HEK293T (cell line): Measurements from ENCODE around the gene CADPS2.
A peak's percentile ranks its signal among the peaks of the same experiment; 100 is the strongest.

Source experiments
- CTCF ChIA-PET: fragments of 350-600 bp; formaldehyde crosslinking; extraction: SDS; loops from one replicate; lab custom pipeline; 2021; ENCODE audit warnings: antibody characterized with exemption, inconsistent platforms; lab: Yijun Ruan, JAX
- POLR2A ChIA-PET: fragments of 350-600 bp; formaldehyde crosslinking; extraction: SDS; loops from one replicate; lab custom pipeline; 2020; ENCODE audit warnings: antibody characterized with exemption, inconsistent platforms; lab: Yijun Ruan, JAX
- DNase-seq: peaks from one replicate; pipeline ENCODE4 v3.0.0; 2012; ENCODE audit warnings: mixed read lengths; ENCODE audit errors: extremely low spot score
- ARNT ChIP-seq: fragments of 450-650 bp; IDR thresholded peaks from 2 replicates; pipeline ENCODE4 v1.6.1; 2017; ENCODE audit warnings: mild to moderate bottlenecking
- BHLHE40 ChIP-seq: fragments of 450-650 bp; IDR thresholded peaks from 2 replicates; pipeline ENCODE4 v1.6.1; 2016; ENCODE audit warnings: mild to moderate bottlenecking, moderate library complexity, borderline replicate concordance
- CTBP1 ChIP-seq: fragments of 450-650 bp; IDR thresholded peaks from 2 replicates; pipeline ENCODE4 v1.6.1; 2016; ENCODE audit warnings: borderline replicate concordance
- ELF4 ChIP-seq: fragments of 450-650 bp; IDR thresholded peaks from 2 replicates; pipeline ENCODE4 v1.6.1; 2017; ENCODE audit warnings: antibody characterized with exemption
- FOXA1 ChIP-seq: fragments of 450-650 bp; IDR thresholded peaks from 2 replicates; pipeline ENCODE4 v1.6.1; 2016; ENCODE audit warnings: mild to moderate bottlenecking
- FOXK2 ChIP-seq: fragments of 450-650 bp; IDR thresholded peaks from 2 replicates; pipeline ENCODE4 v1.6.1; 2016; ENCODE audit warnings: mild to moderate bottlenecking
- FOXM1 ChIP-seq: fragments of 450-650 bp; IDR thresholded peaks from 2 replicates; pipeline ENCODE4 v1.6.1; 2017; ENCODE audit warnings: mild to moderate bottlenecking, borderline replicate concordance
- HDGF ChIP-seq: fragments of 450-650 bp; IDR thresholded peaks from 2 replicates; pipeline ENCODE4 v1.6.1; 2017; ENCODE audit warnings: antibody characterized with exemption, borderline replicate concordance
- L3MBTL2 ChIP-seq: fragments of 450-650 bp; conservative IDR thresholded peaks from 2 replicates; pipeline ENCODE4 v1.6.1; 2016; ENCODE audit warnings: mild to moderate bottlenecking
- LEF1 ChIP-seq: fragments of 450-650 bp; IDR thresholded peaks from 2 replicates; pipeline ENCODE4 v1.6.1; 2017; ENCODE audit warnings: mild to moderate bottlenecking, borderline replicate concordance
- NFRKB ChIP-seq: fragments of 450-650 bp; IDR thresholded peaks from 2 replicates; pipeline ENCODE4 v1.6.1; 2016; ENCODE audit warnings: mild to moderate bottlenecking, moderate library complexity
- SP1 ChIP-seq: fragments of 450-650 bp; IDR thresholded peaks from 2 replicates; pipeline ENCODE4 v1.6.1; 2017
- SUZ12 ChIP-seq: fragments of 450-650 bp; IDR thresholded peaks from 2 replicates; pipeline ENCODE4 v1.6.1; 2016; ENCODE audit warnings: mild to moderate bottlenecking
- TARDBP ChIP-seq: fragments of 450-650 bp; IDR thresholded peaks from 2 replicates; pipeline ENCODE4 v1.6.1; 2016
- ZNF384 ChIP-seq: fragments of 450-650 bp; IDR thresholded peaks from 2 replicates; pipeline ENCODE4 v1.6.1; 2016
- TF ChIP-seq, protein P1 (sequence below): fragments of 450-650 bp; IDR thresholded peaks from 2 replicates; pipeline ENCODE4 v1.6.1; 2016

The CADPS2 gene

DNA sequence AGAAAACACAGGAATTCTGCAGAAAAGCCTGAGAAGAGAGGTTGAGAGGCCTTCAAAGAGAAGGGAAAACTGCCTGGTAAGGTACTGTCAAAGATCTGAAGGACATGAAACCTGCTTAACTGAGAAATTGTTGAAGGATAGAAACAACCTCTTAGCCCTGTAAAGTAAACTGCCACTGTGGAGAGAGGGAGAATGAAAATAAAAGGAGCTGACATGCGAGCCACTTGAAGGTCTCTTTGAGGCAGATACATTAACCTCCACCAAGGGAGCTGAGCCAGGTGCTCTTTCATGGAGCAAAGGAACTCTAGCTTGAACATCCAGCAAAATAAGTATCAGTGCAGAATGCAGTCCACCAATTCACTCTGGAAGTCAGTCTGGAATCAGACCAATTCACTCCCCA is 472.9 kb downstream of the CADPS2 start:
- ChIA-PET CTCF (no interaction called here), POLR2A (no interaction called here)
- no peak for DNase-seq
- TF ChIP-seq BHLHE40 (no peak), SP1 (no peak), CTBP1 (no peak), SUZ12 (no peak), HDGF (no peak), FOXM1 (no peak), LEF1 (no peak), L3MBTL2 (no peak), ARNT (no peak), FOXA1 (no peak), ZNF384 (no peak)

DNA sequence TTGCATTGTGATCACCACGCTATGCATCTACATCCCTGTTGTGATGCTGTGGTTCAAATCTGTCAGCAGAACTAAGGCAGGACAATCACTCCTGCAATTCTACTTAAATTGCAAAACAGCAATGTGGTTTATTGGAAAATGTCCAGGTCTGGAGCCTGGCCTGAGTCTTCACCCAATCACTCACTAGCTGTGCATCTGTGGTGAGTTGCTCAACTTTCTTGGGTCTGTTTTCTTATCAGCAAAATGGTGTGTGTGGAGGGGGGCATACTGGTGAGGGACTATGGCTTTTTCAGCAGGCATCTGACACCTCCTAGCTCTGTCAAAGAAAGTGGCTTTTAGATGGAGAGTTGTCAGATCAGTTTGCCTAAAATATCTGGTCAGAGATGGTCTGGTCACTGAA is 473.4 kb downstream of the CADPS2 start:
- DNase-seq, result no peak
- TF ChIP-seq SP1, result no peak
- no peak for TF ChIP-seq ELF4
- no peak for TF ChIP-seq FOXA1
- no peak for TF ChIP-seq FOXK2
- no peak for TF ChIP-seq ZNF384
- TF ChIP-seq, protein P1, sequence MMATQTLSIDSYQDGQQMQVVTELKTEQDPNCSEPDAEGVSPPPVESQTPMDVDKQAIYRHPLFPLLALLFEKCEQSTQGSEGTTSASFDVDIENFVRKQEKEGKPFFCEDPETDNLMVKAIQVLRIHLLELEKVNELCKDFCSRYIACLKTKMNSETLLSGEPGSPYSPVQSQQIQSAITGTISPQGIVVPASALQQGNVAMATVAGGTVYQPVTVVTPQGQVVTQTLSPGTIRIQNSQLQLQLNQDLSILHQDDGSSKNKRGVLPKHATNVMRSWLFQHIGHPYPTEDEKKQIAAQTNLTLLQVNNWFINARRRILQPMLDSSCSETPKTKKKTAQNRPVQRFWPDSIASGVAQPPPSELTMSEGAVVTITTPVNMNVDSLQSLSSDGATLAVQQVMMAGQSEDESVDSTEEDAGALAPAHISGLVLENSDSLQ, result no peak
- no peak for TF ChIP-seq ARNT
- no peak for TF ChIP-seq TARDBP
- TF ChIP-seq BHLHE40, result no peak
- TF ChIP-seq LEF1, result no peak
- no peak for TF ChIP-seq NFRKB
- TF ChIP-seq L3MBTL2, result no peak
- no peak for TF ChIP-seq SUZ12
- no peak for TF ChIP-seq CTBP1
- TF ChIP-seq HDGF, result no peak
- no peak for TF ChIP-seq FOXM1
- CTCF ChIA-PET, result no interaction called here
- POLR2A ChIA-PET, result no interaction called here

DNA sequence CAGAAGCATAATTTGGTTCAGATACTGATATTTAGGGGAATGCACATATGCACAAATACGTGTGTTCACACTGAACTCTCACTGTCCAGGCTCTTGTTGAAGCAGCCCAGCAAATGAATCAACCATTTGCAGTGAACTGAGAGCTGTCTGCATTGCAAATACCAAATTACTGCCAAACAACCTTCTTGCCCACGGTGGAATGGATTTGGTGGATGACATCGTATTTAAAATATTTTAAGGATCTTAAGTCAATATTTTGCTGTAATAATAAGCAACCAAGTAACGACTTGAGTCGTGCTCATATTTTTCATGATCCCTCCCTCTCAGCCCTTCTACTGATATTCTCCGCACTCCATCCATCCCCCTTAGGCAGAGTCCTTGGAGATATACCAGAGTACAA is 473.8 kb downstream of the CADPS2 start:
- POLR2A ChIA-PET, result no interaction called here
- TF ChIP-seq CTBP1 (no peak), HDGF (no peak), ZNF384 (no peak), SUZ12 (no peak), NFRKB (no peak), FOXK2 (no peak), FOXM1 (no peak), ELF4 (no peak), LEF1 (no peak)
- TF ChIP-seq, protein P1, result no peak
- CTCF ChIA-PET, result no interaction called here
- DNase-seq, result no peak

DNA sequence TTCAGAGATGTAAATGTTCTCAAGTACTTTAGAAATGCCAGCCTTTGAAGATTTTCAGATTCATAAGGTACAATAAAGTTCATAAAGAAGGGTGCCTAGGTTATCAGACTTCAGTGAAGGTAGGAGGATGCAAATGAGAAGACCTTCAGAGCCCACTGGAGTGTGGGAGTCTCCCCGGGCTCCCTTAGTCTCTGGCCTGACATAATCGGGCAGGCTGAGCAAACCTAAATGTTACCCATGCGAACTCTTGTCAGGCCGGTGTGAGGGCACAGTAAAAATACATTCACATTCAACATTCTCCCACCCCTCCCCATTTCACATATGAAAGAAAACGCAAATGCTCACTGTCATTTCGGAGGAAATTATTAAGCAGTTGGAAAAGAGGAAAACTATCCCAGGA is 479.1 kb downstream of the CADPS2 start:
- CTCF ChIA-PET, result no interaction called here
- no peak for DNase-seq
- TF ChIP-seq ZNF384 (no peak), BHLHE40 (no peak), CTBP1 (no peak), FOXA1 (no peak), SUZ12 (no peak), HDGF (no peak), SP1 (no peak), TARDBP (no peak), FOXK2 (no peak), ARNT (no peak), FOXM1 (no peak), L3MBTL2 (no peak), LEF1 (no peak), NFRKB (no peak), ELF4 (no peak)
- TF ChIP-seq, protein P1, result no peak
- POLR2A ChIA-PET, result no interaction called here

DNA sequence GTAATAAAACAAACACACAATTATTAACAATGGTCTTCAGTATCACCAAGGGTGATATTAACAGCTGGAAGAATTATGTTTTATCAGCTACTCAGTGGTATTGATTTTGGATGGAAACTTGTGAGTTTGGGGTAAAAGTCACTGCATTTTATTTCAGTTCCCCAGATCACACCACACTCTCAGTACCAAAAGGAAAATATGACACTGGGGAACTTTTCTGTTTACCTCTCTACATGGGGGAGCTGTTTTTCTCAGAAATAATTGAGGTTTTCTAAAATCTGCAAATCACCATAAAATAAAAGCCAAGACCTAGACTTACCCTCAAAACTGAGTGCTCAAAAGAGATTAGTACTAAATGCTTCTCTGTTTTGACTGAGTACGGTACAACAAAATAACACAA is 483.1 kb downstream of the CADPS2 start:
- POLR2A ChIA-PET, result no interaction called here

DNA sequence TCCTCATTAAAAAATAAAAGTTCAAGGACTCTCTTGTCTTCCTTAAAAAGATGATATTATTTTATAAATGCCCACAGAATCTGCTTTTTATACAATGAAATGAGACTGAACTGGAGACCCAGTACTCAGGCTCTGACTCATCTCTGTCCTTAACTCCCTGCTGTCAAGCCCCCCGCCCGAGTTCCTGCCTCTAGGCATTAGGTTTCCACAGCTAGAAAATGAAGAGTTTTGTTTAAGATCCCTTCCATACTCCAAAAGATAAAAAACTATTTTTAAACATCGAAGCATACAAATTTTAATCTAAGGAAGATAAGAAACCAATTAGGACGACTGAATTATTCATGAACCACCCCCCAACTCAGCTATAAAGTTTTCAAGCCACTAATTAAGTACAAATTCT is 484.0 kb downstream of the CADPS2 start:
- ChIA-PET POLR2A (no interaction called here), CTCF (no interaction called here)
- DNase-seq, result peak; percentile 15
- no peak for TF ChIP-seq CTBP1
- no peak for TF ChIP-seq L3MBTL2
- TF ChIP-seq, protein P1, result no peak
- no peak for TF ChIP-seq LEF1
- TF ChIP-seq NFRKB, result no peak
- TF ChIP-seq SUZ12, result no peak
- no peak for TF ChIP-seq FOXM1
- no peak for TF ChIP-seq SP1
- TF ChIP-seq TARDBP, result no peak
- no peak for TF ChIP-seq ELF4
- TF ChIP-seq ARNT, result no peak
- no peak for TF ChIP-seq BHLHE40

More for the DNA sequence above, 483.1 kb downstream of the CADPS2 start:
- no peak for DNase-seq
- CTCF ChIA-PET, result no interaction called here
- TF ChIP-seq NFRKB (no peak), SP1 (no peak), ZNF384 (no peak), FOXK2 (no peak), CTBP1 (no peak), BHLHE40 (no peak), L3MBTL2 (no peak), SUZ12 (no peak), TARDBP (no peak), FOXA1 (no peak)
- TF ChIP-seq, protein P1, result no peak
